B cell (primary cell): ENCODE data around the gene ST7L.

Source experiments
- CTCF ChIP-seq: fragments of 200-600 bp; IDR thresholded peaks from one replicate; pipeline ENCODE4 v1.8.0; 2022; ENCODE audit warnings: antibody characterized with exemption, mild to moderate bottlenecking
- EZH2 ChIP-seq: IDR thresholded peaks from 2 replicates; pipeline ENCODE4 v1.6.1; 2012; ENCODE audit warnings: borderline replicate concordance, low read depth, mild to moderate bottlenecking, moderate library complexity, low read length; ENCODE audit not compliant: insufficient read depth, poor library complexity, severe bottlenecking

GRCh38 chr1:112518186-112518585 is 100.8 kb downstream of the ST7L start:
- TF ChIP-seq CTCF (no peak), EZH2 (no peak)
